ENCODE measurements around the gene RTL3.

DNA sequence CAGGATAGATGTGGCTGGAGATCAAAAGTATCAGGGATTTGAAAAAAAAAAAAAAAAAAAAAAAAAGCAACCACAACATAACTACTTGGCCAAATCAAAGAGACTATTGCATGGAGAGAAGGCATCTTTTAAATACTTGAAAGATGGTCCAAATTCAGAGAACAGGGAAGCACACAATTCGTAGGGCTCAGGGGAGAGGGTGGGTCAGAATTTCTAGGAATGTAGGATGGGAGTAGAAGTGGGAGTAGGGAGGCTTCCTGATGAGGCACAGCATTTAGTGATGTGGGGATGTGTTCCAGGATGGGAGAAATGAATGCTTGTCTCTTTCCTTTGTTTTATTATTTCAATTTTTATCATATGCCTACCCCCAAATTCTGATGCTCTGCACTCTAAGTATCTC, 36.3 kb downstream of the RTL3 start:
- TF ChIP-seq, protein P1, sequence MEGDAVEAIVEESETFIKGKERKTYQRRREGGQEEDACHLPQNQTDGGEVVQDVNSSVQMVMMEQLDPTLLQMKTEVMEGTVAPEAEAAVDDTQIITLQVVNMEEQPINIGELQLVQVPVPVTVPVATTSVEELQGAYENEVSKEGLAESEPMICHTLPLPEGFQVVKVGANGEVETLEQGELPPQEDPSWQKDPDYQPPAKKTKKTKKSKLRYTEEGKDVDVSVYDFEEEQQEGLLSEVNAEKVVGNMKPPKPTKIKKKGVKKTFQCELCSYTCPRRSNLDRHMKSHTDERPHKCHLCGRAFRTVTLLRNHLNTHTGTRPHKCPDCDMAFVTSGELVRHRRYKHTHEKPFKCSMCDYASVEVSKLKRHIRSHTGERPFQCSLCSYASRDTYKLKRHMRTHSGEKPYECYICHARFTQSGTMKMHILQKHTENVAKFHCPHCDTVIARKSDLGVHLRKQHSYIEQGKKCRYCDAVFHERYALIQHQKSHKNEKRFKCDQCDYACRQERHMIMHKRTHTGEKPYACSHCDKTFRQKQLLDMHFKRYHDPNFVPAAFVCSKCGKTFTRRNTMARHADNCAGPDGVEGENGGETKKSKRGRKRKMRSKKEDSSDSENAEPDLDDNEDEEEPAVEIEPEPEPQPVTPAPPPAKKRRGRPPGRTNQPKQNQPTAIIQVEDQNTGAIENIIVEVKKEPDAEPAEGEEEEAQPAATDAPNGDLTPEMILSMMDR (IDR thresholded peaks at IDR 0.05), result no peak
- TF ChIP-seq POLR2A (IDR thresholded peaks at IDR 0.05; ENCODE audit: low read length), result no peak
- TF ChIP-seq HDAC2 (IDR thresholded peaks at IDR 0.05), result no peak
- no peak for TF ChIP-seq RCOR1 (IDR thresholded peaks at IDR 0.05; ENCODE audit: low read depth, low read length)
- no peak for TF ChIP-seq ZSCAN20 (CRISPR knock-in tag; IDR thresholded peaks at IDR 0.05)
- no peak for TF ChIP-seq MAFK (IDR thresholded peaks at IDR 0.05; ENCODE audit: partially characterized antibody)
- no peak for TF ChIP-seq SREBF2 (IDR thresholded peaks at IDR 0.05)
- TF ChIP-seq JUN (IDR thresholded peaks at IDR 0.05), result no peak
- TF ChIP-seq EP300 (IDR thresholded peaks at IDR 0.05), result no peak
- TF ChIP-seq RAD21 (conservative IDR thresholded peaks at IDR 0.05 in 1 of 2, IDR thresholded peaks at IDR 0.05 in 1 of 2), result no peak
- TF ChIP-seq HOXB5 (CRISPR knock-in tag; IDR thresholded peaks at IDR 0.05), result no peak
- TF ChIP-seq, protein P2, sequence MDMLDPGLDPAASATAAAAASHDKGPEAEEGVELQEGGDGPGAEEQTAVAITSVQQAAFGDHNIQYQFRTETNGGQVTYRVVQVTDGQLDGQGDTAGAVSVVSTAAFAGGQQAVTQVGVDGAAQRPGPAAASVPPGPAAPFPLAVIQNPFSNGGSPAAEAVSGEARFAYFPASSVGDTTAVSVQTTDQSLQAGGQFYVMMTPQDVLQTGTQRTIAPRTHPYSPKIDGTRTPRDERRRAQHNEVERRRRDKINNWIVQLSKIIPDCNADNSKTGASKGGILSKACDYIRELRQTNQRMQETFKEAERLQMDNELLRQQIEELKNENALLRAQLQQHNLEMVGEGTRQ (IDR thresholded peaks at IDR 0.05), result no peak
- TF ChIP-seq, protein P3, sequence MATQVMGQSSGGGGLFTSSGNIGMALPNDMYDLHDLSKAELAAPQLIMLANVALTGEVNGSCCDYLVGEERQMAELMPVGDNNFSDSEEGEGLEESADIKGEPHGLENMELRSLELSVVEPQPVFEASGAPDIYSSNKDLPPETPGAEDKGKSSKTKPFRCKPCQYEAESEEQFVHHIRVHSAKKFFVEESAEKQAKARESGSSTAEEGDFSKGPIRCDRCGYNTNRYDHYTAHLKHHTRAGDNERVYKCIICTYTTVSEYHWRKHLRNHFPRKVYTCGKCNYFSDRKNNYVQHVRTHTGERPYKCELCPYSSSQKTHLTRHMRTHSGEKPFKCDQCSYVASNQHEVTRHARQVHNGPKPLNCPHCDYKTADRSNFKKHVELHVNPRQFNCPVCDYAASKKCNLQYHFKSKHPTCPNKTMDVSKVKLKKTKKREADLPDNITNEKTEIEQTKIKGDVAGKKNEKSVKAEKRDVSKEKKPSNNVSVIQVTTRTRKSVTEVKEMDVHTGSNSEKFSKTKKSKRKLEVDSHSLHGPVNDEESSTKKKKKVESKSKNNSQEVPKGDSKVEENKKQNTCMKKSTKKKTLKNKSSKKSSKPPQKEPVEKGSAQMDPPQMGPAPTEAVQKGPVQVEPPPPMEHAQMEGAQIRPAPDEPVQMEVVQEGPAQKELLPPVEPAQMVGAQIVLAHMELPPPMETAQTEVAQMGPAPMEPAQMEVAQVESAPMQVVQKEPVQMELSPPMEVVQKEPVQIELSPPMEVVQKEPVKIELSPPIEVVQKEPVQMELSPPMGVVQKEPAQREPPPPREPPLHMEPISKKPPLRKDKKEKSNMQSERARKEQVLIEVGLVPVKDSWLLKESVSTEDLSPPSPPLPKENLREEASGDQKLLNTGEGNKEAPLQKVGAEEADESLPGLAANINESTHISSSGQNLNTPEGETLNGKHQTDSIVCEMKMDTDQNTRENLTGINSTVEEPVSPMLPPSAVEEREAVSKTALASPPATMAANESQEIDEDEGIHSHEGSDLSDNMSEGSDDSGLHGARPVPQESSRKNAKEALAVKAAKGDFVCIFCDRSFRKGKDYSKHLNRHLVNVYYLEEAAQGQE (IDR thresholded peaks at IDR 0.05), result no peak
- TF ChIP-seq, protein P4, sequence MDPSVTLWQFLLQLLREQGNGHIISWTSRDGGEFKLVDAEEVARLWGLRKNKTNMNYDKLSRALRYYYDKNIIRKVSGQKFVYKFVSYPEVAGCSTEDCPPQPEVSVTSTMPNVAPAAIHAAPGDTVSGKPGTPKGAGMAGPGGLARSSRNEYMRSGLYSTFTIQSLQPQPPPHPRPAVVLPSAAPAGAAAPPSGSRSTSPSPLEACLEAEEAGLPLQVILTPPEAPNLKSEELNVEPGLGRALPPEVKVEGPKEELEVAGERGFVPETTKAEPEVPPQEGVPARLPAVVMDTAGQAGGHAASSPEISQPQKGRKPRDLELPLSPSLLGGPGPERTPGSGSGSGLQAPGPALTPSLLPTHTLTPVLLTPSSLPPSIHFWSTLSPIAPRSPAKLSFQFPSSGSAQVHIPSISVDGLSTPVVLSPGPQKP (IDR thresholded peaks at IDR 0.05; ENCODE audit: low read depth, low read length), result no peak
